GM18502 (cell line): ENCODE measurements around the gene MED25.

Experiments used
- ATAC-seq: cut with Tn5 transposase; IDR thresholded peaks from one replicate; pipeline ENCODE4 v1.9.1; 2021; ENCODE audit warnings: mild to moderate bottlenecking; ENCODE audit not compliant: unreplicated experiment, poor library complexity

Gene MED25

GRCh38 chr19:49817964-49818648 lies at the start of gene MED25:
Gene MED25 (plus strand): TSS chr19:49818289. CDS start chr19:49818342, 53 bp downstream.
- ATAC-seq = peak; percentile 70

GRCh38 chr19:49770529-49770928 lies 47.6 kb upstream of the MED25 start:
- ATAC-seq = no peak

- ATAC-seq = no peak
Measured at GRCh38 chr19:49771674-49772139, 46.4 kb upstream of the MED25 start.

DNA sequence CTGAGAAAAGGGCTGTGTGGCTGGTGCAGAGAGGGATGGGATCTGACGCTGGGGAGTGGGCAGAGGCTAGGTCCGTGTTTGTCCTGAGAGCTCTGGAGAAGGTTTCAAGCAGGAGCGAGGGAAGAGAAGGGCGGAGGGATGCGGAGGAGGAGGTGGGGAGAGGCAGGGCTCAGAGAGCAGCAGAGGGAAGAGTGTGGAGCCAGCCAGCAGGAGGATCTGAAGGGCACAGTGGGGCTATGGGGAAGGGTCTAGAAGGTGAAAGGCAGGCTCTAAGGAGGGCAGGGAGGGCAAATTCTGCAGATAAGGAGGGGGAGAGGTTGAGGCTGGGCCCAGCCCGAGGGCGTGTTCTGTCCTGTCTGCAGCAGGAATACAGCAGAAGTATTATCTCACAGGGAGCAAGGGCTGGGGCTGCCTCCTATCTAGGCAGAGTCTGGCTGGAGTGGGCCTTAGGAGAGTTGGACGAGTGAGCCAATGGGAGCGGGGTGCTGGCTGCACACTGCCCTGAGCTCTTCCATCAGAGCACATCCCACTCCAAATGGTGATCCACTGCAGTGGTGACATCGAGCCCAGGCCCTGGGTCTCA lies 45.1 kb upstream of the MED25 start:
- no peak for ATAC-seq

DNA sequence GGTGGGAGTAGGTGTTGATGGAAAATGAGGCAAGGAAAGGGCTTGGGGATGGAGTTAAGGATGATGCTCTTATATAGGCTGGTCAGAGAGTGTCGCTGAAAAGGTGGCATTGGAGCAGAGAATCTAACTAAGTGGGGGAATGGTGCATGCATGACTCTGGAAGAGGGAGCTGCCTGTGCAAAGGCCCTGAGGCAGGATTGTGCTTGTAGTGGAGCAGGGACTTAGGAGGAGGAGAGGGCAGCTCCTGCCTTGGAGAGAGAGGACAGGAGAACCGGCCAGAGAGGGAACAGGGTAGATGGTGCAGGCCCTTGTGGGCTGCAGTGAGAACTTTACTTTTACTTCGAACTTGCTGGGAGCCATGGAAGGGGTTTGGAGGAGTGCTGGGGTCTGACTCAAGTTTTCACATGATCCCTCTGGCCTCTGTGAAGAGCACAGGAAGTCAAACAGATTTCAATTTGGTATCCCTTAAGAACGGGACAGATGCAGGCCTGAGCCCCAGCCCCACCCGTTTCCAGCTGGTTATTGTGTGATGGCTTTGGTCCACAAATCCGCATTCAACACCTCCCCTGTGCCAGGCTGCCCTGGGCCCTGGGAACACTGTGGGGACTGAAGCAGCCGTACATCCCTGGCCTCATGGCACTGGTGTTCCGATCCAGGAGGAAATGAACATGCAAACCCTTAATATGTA lies 44.3 kb upstream of the MED25 start:
- no peak for ATAC-seq

GRCh38 chr19:49774969-49775368 lies 43.1 kb upstream of the MED25 start:
- ATAC-seq = no peak

DNA sequence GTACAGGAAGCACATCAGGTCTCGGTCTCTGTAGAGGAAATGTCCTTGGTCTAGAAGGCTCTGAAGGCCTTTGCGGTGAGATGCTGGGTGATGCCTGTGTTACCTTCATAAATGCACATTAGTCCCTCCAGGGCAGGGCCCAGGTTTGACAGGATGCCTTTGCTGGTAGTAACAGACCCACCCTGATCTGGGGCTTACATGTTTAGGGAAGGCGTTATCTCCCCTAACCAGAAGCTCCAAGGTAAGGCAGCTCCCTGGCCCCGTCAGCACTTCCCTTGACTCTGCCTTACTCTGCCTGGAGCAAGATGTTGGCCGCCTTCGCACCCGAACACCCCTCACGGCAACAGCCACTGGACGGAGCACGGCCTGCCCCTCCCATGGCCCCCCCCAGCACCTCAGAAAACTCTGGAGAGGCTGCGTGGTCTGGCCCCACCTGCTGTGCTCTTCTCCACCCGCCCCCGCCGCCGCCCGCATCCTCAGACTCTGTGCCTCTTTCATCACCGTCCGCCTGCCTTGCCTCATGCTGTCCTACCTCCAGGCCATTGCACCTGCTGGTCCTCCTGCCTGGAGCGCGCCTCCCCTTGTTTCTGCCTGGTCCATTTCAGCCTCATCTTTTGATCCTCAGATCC lies 42.2 kb upstream of the MED25 start:
- no peak for ATAC-seq

DNA sequence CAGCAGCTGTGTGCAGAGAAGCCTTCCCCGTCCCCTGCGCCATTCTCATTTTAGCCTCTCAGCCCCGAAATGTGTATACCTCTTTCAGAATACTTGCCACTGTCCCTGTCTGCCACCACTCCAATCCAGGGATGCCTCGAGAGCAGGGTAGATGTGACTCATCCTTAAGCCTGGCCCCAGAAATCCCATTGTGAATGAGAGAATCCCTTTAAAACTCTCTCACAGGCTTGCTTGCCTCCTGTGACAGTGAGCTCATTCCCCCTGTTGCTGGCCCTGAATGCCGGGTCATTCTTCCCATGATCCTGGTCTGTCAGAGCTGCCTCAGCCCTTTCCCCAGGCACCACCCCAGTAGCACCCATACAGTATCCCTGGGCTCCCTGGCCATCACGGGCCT lies 41.7 kb upstream of the MED25 start:
- ATAC-seq = no peak

- no peak for ATAC-seq
Measured at GRCh38 chr19:49779731-49780555, 38.1 kb upstream of the MED25 start.

DNA sequence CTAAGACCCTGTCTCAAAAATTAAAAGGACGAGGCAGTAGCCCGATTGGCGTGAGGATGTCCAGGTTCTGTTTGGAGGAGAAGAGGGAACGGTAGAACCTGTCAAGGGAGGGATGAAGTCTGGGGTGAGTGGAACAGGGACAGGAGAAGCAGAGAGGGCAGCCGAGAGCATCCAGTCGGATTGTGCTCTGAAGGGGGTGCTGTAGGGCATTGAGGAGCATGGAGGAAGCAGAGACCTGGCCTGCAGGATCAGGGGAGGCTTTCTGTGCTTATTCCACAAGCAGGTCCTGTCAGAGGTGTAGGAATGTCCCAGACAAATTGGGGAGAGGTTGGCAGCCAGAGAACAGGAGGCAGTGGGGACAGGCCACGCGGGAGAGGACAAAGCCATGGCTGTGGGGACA lies 37.2 kb upstream of the MED25 start:
- ATAC-seq = no peak

DNA sequence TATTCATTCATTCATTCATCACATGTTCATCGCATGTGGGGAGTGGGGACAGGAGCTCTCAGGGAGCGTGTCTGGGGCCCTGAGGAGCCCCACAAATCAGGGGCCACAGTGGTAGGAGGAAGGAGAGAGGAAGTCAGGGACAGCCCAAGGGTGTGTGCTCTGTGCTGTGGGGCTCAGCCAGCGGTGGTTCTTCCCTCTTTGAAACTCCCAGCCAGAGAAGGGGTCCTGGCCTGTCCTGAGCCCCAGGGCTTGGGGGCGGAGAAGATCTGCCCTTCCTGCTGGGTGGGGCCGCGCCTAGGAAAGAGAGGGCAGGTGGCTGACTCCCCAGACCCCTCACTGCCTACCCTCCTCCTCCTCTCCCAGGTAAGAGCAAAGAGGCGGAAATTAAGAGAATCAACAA lies 36.7 kb upstream of the MED25 start:
- ATAC-seq = no peak

DNA sequence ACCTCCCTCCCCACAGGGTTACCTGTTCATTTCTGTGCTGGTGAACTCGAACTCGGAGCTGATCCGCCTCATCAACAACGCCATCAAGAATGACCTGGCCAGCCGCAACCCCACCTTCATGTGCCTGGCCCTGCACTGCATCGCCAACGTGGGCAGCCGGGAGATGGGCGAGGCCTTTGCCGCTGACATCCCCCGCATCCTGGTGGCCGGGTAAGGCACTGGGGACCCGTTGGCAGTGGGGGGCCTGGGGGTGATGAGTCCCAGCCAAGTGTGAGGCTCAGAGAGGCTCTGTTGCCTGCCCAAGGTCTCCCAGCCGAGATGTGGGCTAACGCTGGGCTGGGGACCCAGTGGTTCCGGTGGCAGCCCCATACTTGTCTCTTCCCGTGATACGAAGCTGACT lies 35.6 kb upstream of the MED25 start:
- no peak for ATAC-seq

GRCh38 chr19:49786376-49786820 lies 31.7 kb upstream of the MED25 start:
- ATAC-seq = no peak

- no peak for ATAC-seq
Measured at GRCh38 chr19:49787746-49788145, 30.3 kb upstream of the MED25 start.

DNA sequence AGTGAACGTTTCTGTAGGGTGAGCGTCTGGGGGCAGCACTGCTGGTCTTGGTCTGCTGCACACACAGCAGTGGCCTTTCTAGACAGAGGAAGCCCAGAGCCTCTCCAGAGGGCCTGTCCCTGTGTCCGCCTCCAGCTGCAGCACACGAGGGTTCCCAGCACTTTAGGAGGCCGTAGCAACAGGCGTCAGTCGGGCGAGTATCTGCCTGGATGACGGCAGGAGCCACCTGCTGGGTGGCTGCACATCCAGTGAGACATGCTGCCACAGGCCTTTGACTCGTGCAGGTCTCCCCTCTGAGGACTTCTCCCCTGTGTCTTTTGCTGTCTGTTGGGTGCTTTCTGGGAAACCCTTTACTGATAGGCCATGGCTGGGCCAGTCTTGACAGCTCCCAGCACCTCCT lies 29.2 kb upstream of the MED25 start:
- no peak for ATAC-seq

GRCh38 chr19:49790866-49791265 lies 27.2 kb upstream of the MED25 start:
- ATAC-seq = no peak

DNA sequence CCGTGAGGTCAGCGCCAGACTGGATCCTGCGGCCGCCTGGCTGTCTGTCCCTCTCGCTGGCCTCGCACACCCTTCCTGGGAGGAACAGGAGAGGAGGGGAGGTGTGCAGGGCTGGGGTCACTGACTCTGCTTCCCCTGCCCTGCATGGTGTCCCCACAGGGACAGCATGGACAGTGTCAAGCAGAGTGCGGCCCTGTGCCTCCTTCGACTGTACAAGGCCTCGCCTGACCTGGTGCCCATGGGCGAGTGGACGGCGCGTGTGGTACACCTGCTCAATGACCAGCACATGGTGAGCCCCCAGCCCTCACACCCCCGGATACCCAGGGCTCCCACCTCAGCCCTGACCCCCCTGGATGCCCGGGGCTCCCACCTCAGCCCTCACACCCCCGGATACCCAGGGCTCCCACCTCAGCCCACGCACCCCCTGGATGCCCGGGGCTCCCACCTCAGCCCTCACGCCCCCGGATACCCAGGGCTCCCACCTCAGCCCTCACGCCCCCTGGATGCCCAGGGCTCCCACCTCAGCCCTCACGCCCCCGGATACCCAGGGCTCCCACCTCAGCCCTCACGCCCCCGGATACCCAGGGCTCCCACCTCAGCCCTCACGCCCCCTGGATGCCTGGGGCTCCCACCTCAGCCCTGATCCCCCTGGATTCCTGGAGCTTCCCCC lies 26.2 kb upstream of the MED25 start:
- no peak for ATAC-seq

- ATAC-seq = no peak
Measured at GRCh38 chr19:49792829-49793560, 25.1 kb upstream of the MED25 start.

DNA sequence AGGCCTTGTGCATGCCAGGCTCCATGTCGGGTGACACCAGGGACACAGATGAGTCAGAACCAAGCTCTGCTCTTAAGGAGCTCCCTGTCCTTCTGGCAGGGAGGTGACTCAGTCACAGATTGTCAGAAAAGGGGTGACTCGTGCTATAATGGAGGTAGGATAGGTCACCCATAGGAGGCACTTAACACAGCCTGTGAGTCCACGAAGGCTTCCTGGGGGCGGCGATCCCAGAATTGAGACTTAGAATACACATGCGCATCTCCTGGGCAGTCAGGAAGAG lies 24.6 kb upstream of the MED25 start:
- ATAC-seq = no peak
